Measurements from ENCODE around the gene SMC4.
A peak's percentile ranks its signal among the peaks of the same experiment; 100 is the strongest.
"Not testable (repeated sequence)": the region's sequence is repeated elsewhere in the genome, so short reads cannot be mapped to it uniquely, and the experiment has no call there.

Gene SMC4

GRCh38 chr3:160399125-160400029, at the start of gene SMC4, which contains the start of gene IFT80:
SMC4 (plus strand) TSS chr3:160399650; CDS start chr3:160400827, 1,177 bp downstream.
IFT80 (minus strand) TSS chr3:160399225; CDS start chr3:160384600, 14,625 bp downstream.
- peak; percentile 95 for DNase-seq

- peak; percentile 0 for DNase-seq
Measured at GRCh38 chr3:160355826-160356225, 43.6 kb upstream of the SMC4 start.

GRCh38 chr3:160362896-160363295, 36.6 kb upstream of the SMC4 start:
- not testable (repeated sequence) for DNase-seq

GRCh38 chr3:160365869-160366522, 33.5 kb upstream of the SMC4 start:
- no peak for DNase-seq

GRCh38 chr3:160368804-160369203, 30.6 kb upstream of the SMC4 start:
- no peak for DNase-seq

- DNase-seq: no peak
Measured at GRCh38 chr3:160369784-160370183, 29.7 kb upstream of the SMC4 start.

- DNase-seq: no peak
Measured at GRCh38 chr3:160370987-160371857, 28.2 kb upstream of the SMC4 start.

GRCh38 chr3:160372780-160373179, 26.7 kb upstream of the SMC4 start:
- DNase-seq: no peak

- DNase-seq: no peak
Measured at GRCh38 chr3:160373655-160374054, 25.8 kb upstream of the SMC4 start.

- DNase-seq: no peak
Measured at GRCh38 chr3:160374472-160374871, 25.0 kb upstream of the SMC4 start.

GRCh38 chr3:160374925-160375324, 24.5 kb upstream of the SMC4 start:
- no peak for DNase-seq

- DNase-seq: no peak
Measured at GRCh38 chr3:160376681-160377080, 22.8 kb upstream of the SMC4 start.

GRCh38 chr3:160378331-160379109, 20.9 kb upstream of the SMC4 start:
- no peak for DNase-seq

GRCh38 chr3:160379628-160380214, 19.7 kb upstream of the SMC4 start:
- no peak for DNase-seq

GRCh38 chr3:160381470-160381869, 18.0 kb upstream of the SMC4 start:
- no peak for DNase-seq

GRCh38 chr3:160384639-160385318, 14.7 kb upstream of the SMC4 start:
- DNase-seq: no peak

GRCh38 chr3:160390565-160391138, 8.8 kb upstream of the SMC4 start:
- DNase-seq: no peak

- DNase-seq: no peak
Measured at GRCh38 chr3:160392798-160393197, 6.7 kb upstream of the SMC4 start.

GRCh38 chr3:160393346-160394008, 6.0 kb upstream of the SMC4 start:
- no peak for DNase-seq

GRCh38 chr3:160394009-160394392, 5.4 kb upstream of the SMC4 start:
- no peak for DNase-seq

All from NCI-H1694 (cell line).